ENCODE data around the gene DENND1C. TPM values are rescaled to one million over a fixed set of nuclear protein-coding genes. Genes with fewer than 3 reads are reported as not detected.
A peak's percentile ranks its signal among the peaks of the same experiment; 100 is the strongest.
"Not testable (repeated sequence)": the region's sequence is repeated elsewhere in the genome, so short reads cannot be mapped to it uniquely, and the experiment has no call there.

DENND1C gene
- total RNA-seq, 2 donors from 2014 or later: 2.1 to 3.9 TPM

DNA sequence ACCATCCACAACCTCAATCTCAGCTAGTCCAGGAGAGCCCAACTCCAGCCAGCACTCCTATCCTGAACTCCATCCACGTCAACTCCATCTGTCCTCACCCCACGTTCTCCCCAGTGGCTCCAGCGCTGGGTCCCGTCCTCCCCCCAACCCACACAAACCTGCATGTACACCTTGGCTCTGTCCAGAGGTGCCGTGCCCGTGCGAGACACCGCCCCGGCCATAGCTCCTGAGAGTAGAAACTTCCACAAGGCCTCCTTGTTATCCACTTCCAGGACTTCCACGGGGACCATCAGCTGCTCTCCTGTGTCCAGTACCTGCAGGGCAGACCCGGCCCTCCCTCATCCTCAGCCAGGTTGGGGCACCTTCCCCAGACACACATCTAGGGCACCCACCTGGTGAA, 49.7 kb downstream of the DENND1C start:
- no peak for DNase-seq (ENCODE audit: low spot score)
- intact Hi-C loops (cut with DNase I): no loop called here

GRCh38 chr19:6429419-6430221, 52.0 kb downstream of the DENND1C start:
- DNase-seq (ENCODE audit: low spot score): no peak
- intact Hi-C loops (cut with DNase I): no loop called here

DNA sequence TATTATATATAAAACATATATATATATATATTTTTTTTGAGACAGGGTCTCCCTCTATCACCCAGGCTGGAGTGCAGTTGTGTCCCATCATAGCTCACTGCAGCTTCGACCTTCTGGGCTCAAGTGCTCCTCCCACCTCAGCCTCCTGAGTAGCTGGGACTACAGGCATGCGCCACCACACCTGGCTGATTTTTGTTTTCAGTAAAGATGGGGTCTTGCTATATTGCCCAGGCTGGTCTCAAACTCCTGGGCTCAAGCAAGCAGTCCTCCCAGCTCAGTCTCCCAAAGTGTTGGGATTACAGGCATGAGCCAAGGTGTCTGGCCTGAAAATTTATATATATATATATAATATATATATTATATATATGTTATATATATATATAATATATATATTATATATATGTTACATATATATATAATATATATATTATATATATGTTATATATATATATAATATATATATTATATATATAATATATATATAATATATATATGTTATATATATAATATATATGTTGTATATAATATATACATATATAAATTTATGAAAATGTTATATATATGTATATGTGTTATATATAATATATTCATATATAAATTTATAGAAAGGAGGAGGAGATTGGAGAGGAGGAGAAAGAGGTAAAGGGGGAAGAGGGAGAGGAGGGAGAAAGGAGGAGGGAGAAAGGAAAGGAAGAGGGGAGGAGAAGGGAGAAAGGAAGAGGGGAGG, 52.7 kb downstream of the DENND1C start:
- DNase-seq (ENCODE audit: low spot score); intact Hi-C loops (cut with DNase I): not testable (repeated sequence)

DNA sequence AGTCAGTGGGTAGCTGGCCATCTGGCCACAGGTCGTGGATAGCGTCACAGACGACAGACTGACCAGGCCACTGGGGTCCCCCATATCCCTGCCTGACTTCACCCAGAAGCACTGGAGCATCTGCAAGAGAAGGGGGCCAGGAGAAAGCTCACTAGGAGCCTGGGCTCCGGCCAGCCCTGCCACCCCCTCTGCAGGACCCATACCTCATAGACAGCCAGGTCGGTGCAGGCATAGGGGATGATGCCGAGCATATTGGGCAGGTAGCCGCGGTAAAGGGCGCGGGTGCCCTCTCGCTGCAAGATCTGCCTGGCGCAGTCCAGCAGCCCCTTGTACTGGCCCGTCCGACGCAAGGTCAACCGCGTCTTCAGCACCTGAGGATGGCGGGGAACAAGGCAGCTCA, 54.5 kb downstream of the DENND1C start:
- intact Hi-C loops (cut with DNase I): no loop called here
- peak; percentile 77 for DNase-seq (ENCODE audit: low spot score)

DNA sequence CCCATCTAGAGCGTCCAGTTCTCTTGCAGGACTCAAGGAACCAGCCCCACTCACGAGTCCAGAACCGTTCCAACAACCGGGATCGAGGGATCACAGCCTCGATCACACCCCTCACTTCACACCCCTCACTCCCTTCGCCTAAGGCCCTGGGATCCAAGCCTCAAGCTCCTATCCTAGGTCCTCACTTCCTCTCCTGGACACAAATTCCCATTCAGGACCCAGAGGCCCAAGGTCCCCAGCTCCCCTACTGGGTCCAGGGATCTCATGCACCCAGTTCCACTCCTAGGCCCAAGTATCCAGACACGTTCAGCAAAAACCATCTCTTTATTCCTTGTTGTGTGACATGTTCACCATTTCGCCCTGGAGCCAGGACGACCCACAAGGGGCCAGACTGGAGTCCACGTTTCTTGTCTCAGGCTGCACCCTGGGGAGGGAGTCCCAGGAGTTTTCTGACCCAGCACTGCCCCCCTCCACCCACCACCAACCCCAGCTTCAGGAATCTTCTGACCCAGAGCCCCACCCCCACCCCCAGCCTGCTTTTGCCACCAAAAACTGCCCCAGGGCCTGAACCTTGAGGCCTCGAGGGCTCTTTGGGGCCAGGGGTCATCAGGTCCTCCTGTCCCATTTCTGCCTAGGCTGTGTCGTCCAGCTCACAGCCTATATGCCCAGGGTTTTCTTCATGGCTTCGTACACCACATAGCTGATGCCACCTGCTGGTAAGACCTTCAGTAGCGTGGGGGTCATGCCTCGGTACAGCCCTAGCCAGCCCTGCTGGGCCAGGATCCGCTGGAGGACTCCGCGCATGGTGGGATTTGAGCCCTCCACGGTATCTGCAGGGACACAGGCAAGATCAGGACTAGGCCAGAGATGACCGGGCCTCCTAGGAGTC, 55.6 kb downstream of the DENND1C start:
- intact Hi-C loops (cut with DNase I): no loop called here
- DNase-seq (ENCODE audit: low spot score): no peak

GRCh38 chr19:6424939-6425731, 56.5 kb downstream of the DENND1C start:
- DNase-seq (ENCODE audit: low spot score): peak; percentile 98
- intact Hi-C loops (cut with DNase I): loop anchor here in 1 of 2 donors (5.0 kb wide), 1 partner anchor 403 kb away; no protein-coding TSS in a partner anchor

- intact Hi-C loops (cut with DNase I): loop anchor here in 1 of 2 donors (5.0 kb wide), 1 partner anchor 402 kb away; no protein-coding TSS in a partner anchor
- DNase-seq (ENCODE audit: low spot score): peak; percentile 100
Observed at GRCh38 chr19:6424195-6424938, 57.2 kb downstream of the DENND1C start, which contains the start of gene KHSRP. KHSRP (minus strand) TSS chr19:6424811; CDS start chr19:6424701, 110 bp downstream.

- intact Hi-C loops (cut with DNase I): loop anchor here in 1 of 2 donors (5.0 kb wide), 1 partner anchor 401 kb away; no protein-coding TSS in a partner anchor
- peak; percentile 82 for DNase-seq (ENCODE audit: low spot score)
Observed at GRCh38 chr19:6423499-6424194, 57.9 kb downstream of the DENND1C start.

- intact Hi-C loops (cut with DNase I): loop anchor here in 1 of 2 donors (5.0 kb wide), 1 partner anchor 399 kb away; no protein-coding TSS in a partner anchor
- no peak for DNase-seq (ENCODE audit: low spot score)
Observed at GRCh38 chr19:6421075-6422014, 60.2 kb downstream of the DENND1C start.

GRCh38 chr19:6418562-6418932, 63.0 kb downstream of the DENND1C start:
- intact Hi-C loops (cut with DNase I): loop anchor here (10.0 kb wide), 2 partner anchors 134 to 194 kb away; no protein-coding TSS in a partner anchor
- DNase-seq (ENCODE audit: low spot score): no peak

- DNase-seq (ENCODE audit: low spot score): no peak
- intact Hi-C loops (cut with DNase I): loop anchor here (10.0 kb wide), 2 partner anchors 133 to 193 kb away; no protein-coding TSS in a partner anchor
Observed at GRCh38 chr19:6417713-6418561, 63.6 kb downstream of the DENND1C start.
